ENCODE data around the gene DCHS2.

DNA sequence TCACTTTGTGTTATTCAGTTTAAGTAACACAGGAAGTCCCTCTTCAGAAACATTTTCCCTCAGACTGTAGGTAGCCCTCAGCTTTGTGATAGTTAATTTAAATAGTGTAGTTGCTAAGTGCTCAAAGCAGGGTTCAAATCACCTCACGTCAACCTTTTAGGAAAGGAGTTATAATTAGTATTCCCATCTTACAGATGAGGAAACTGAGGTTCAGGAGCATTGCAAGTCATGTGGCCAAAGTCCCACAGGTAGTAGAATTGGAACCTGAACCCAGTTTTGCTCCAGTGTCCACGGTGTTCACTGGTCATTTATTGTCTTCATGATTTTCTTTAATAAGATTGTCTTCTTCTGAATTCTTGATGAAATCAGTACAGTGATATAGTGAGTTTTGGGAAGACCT is 4.3 kb upstream of the DCHS2 start:
- TF ChIP-seq, protein P1, sequence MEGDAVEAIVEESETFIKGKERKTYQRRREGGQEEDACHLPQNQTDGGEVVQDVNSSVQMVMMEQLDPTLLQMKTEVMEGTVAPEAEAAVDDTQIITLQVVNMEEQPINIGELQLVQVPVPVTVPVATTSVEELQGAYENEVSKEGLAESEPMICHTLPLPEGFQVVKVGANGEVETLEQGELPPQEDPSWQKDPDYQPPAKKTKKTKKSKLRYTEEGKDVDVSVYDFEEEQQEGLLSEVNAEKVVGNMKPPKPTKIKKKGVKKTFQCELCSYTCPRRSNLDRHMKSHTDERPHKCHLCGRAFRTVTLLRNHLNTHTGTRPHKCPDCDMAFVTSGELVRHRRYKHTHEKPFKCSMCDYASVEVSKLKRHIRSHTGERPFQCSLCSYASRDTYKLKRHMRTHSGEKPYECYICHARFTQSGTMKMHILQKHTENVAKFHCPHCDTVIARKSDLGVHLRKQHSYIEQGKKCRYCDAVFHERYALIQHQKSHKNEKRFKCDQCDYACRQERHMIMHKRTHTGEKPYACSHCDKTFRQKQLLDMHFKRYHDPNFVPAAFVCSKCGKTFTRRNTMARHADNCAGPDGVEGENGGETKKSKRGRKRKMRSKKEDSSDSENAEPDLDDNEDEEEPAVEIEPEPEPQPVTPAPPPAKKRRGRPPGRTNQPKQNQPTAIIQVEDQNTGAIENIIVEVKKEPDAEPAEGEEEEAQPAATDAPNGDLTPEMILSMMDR (conservative IDR thresholded peaks at IDR 0.05): no peak
- TF ChIP-seq EZH2 (IDR thresholded peaks at IDR 0.05; ENCODE audit: low read depth): no peak
